EH (cell line): ENCODE data around the gene FGF12.

Experiments used
- DNase-seq: peaks from one replicate; pipeline ENCODE4 v3.0.0-alpha.2; 2015; ENCODE audit warnings: low read depth

The FGF12 gene

DNA sequence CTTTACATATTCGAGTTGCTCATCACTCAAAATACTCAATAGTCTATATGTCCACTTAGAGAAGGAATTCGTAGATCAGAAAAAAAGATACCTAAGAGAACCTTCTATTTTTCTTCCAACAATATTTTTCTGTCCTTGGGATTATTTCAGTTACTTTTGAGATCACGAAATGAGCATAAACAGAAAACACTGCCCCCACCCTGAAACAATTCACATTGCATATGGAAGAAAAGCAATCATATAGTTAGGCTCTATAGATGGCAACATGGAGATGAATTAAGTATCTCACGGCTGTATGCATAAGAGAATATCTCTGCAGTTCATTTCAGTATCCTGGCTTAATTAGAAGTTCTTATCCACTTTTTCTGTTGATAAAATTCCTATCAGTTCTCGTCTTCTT lies 391.1 kb downstream of the FGF12 start:
- DNase-seq: no peak

DNA sequence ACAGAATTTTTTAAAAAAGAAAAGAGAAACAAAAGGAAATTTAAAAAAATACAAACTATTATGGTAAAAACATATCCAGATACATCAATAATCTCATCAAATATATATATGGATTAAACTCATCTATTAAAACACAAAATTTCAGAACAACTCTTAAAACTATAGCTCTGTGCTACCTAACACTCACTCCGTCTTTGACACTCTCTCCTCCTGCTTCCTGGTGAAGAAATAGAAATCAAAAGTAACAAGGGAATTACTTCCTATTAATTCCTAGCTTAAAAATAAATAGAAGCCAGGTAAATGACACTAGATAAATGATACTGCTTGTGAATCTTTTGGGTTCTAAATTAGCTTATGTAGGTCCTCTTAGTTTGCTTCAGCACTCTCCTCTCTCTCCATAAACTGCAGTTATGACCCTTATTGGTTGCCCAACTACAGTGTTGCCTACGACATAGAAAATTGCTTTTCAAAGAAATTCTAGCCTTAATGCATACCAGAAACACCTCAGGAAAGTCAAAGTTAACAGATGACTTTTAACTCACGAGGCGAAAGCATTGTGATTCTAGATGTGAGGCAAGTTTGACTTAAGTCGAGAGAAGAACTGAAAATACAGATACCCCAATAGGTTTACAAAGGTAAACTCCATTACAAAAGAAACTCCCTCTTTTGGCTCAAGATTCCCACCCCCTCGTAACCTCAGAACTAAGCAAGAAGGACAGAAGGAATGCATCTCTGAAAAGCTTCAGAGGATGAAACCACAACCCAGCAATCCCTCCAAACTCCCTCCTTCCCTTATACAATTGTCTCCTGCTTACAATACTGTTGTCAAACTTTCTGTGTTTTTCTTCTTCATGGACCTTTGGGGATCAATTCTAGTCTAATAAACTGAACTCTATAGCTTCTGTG lies 394.7 kb downstream of the FGF12 start:
- no peak for DNase-seq

DNA sequence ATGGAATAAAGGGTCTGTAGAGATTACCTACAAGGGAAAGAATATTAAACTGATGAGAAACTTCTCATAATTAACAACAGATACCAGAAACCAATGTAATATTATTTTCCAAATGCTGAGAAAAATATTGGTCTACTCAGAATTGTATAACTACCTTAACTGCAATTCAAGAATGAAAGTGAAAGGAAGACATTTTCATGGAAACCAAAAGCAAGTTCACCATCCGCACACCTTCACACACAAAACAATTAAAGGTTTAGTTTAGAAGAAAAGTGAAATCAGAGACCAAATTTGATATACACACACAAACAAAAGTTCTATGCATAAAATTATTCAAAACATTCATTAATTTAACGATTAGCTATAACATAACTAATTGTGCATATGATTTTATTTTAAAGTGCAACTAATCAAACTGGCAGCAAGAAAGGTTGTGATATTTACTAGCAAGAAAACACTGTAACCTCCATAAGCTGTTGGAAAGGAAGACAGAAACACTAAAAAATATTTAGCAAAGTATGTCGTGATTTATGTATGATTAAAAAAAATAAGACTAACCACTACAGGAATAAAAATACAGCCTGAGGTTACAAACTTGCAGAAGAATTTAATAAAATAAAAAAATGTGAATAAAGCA lies 395.5 kb downstream of the FGF12 start:
- DNase-seq: no peak

DNA sequence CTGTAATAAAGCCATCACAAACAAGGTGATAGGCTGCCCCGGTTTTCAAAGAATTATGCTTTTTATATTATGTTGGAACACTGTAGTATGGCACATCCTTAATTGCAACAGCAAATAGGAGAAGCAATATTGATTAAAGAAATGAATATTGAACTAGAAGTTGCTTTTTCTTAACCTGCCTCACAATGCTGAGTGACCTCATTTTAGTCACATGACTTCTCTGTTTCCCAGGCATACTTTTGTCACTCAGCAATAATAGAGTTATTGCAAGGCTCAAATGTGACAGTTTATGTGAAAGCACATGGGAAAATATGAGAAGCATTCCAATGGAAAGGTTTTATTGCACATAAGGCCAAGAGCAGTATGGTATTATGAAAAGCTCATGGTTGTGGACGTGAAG lies 400.7 kb downstream of the FGF12 start:
- DNase-seq: no peak

DNA sequence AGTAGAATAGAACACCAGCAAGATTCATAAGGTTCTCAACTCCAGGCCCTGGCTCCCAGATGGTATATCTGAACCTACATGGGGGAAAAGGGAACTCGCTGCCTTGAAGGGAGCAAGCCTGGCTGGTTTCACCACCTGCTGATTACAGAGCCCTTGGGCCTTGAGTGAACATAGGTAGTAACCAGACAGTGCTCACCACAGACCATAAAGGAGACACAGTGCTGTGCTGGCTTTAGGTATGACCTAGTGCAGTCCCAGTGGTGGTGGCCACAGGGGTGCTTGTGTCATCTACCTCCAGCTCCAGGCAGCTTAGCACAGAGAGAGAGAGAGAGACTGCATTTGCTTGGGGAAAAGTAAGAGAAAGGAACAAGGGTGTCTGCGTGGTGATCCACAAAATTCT lies 409.8 kb downstream of the FGF12 start:
- DNase-seq: no peak

DNA sequence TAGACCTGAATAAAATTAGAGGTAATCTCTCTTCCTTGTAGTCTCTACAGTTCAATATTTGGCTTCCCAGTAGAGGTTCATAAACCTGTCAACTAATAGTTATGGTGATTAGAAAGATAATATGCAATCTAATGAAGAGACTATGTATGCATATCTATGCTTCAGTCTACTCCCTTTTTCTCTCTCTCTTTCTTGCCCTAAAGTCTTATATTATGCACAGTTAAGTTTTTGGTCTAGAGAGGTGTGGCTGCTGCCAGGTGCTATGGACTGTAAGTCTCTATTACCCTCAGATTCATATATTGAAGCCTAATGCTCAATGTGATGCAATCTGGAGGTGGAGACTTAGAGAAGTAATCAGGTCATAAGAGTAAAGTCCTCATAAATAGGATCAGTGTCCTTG lies 413.7 kb downstream of the FGF12 start:
- no peak for DNase-seq

DNA sequence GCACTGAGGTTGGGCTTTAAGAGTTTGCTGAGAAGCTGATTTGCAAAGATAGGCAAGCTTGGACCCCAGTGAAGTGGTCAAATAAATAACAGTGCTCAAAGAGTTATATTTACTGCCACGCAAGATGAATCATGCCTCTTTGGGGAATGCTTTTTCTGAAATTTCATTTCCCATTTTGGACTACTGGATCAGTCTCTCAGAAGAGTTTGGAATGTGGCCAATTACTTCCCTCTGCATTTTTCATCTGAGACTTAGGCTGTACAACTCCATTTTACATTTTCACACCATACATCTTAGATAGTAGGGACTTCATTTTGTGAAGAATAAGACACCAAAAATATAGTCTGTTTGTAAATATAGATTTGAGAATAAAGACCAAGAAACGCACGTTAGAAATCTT lies 419.7 kb downstream of the FGF12 start:
- no peak for DNase-seq

DNA sequence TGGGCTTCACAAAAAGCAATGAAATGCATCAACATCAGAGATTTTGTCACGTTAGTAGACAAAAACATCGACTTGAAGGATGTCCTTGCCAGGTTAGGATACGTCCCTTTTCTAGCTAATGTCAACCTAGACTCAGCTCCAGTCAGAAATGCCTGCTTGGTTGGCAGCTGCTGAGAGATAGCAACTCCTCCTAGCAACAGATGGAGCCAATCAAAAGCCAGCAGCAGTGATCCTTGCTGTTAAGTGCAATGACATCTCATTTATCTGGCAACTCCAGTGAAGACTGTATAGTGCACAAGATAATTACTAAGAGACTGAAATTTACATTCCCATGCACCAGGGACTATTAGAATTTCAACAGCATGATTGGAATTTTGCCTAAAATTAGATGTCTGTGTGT lies 424.1 kb downstream of the FGF12 start:
- no peak for DNase-seq

DNA sequence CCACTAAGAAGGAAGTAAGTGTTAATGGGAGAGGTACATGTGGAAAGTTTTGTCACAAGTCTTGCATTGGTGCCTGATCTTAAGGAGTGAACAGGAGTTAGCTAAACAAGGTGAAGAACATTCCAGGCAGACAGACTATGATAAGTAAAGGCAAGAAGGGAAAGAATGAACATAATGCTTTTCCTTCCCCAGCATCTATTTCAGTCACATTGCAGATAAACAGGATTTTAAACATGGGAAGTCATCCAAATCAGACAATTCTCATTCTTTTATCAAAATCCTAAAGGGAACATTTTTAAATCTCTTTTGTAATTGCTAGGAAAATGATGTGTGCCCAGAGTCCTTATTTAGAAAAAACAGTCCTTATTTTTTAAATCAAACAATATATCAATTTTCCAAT lies 424.6 kb downstream of the FGF12 start:
- DNase-seq: no peak

DNA sequence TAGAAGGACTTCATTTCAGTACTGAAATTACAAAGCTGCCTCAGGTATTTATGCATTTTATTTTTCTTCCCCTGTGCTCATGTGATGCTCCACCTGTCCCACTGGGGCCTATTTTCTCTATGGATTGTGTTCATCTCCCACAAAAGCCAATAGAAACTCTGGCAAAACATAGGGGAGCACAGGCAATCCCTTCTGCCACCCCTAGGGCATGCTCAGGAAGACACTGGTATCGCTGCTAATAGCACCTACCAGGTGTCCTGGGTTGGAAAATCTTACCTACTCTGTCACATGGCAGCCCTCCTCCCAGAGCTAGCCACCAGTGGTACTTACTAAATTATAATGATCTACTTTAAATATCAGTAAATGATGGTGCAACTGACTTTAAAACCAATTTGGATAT lies 427.4 kb downstream of the FGF12 start:
- DNase-seq: no peak

DNA sequence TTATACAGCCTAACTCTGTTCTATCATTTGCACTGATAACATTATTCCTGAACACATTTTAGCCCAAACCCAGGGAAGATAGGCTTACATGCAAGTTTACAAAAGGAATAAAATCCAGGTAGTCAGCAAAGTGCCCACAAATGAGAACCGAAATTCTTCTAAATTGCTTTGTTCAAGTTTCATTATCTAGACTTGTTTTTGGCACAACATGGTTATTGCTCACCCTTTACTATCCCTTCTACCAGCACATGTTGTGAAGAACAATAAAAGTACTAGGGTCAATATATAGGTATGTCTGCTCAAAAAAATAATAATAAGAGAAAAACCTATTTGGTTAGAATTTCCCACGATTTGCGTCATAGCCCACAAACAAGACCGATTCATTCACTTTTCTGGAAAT lies 430.5 kb downstream of the FGF12 start:
- no peak for DNase-seq

DNA sequence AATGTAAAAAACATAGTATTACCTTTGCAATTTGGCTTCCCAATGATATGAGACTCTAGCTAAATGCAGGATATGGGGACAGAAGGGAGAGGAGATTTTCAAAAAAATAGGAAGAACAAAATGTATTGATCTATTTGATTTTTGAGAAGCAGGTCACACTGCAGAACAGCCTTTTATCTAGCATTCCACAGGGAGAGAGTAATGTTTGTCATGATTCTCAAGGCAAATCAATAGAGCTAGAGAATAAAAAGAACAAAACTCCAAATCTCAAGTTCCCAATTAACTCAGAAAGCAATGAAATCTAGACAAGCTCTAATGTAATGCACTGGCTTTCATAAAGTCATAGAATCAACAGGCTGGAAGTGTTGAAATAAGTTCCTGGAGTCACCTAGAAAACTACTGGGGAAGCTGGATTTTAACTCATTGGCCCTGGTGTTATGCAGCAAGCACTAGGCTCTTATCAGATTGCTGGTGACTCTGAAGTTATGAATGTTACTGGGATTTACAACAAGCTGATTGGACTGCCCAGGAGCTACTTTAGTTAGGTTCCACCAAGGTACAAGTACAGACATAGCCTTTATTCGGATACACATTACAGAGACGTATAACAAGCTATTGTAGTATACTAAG lies 442.8 kb downstream of the FGF12 start:
- no peak for DNase-seq

DNA sequence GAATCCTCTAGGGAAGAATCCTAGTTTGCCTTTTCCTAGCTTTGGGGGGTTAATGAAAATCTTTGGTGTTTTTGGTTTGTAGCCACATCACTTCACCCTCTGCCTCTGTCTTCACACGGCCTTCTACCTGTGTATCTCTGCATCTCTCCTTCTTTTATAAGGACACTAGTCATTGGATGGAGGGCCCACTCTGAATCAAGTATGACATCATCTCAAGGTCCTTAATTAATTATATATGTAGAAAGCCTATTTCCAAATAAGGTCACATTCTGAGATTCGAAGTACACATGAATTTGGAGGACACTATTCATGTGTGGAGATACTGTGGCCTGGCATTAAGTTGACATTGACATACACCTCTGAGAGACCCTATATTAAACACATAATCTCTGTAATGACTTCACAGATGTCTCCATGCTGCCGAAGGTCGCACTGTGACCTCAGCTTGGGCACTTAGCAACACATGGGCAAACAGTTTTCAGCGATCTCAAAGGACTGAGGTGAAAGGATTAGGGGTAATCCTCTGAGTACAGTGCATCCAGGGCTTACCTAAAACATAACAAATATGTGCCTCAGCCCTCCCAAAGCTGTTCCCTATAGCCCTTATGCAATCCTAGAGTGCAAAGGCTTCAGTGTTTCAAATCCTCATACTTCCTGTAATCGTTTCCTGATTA lies 446.0 kb downstream of the FGF12 start:
- DNase-seq: no peak

DNA sequence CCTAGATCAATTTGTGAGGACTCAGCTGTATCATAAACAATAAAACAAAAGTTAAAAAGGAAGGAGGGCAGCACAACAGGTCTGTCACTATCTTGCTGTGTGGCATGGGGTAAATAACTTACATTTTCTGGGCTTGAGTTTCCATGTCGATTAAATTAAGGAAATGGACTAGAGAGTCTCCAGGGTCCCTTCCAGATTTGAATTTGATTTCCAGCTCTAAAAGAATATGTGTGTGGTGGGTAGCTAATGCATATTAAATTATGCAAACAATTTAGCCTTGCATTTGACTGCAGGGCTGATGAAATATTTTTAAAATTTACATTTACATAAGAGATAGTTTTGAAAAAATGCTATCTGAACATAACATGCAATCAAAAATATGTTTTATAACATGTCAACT lies 447.7 kb downstream of the FGF12 start:
- no peak for DNase-seq

DNA sequence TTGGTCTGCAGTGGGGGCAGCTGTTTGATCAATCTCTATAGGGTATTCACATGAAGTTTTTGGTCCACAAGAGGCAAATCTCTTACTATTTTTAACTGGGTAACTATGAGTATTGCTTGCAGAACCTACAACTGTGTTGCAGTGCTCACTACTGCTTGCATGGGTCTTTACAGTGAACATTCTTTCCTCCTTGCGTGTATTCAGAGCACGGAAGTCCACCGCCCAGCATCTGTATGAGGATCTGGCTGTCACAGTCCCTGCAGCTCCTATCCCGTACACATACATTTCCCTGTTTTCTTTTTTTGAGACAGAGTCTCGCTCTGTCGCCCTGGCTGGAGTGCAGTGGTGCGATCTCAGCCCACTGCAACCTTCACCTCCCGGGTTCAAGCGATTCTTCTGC lies 449.9 kb downstream of the FGF12 start:
- no peak for DNase-seq

DNA sequence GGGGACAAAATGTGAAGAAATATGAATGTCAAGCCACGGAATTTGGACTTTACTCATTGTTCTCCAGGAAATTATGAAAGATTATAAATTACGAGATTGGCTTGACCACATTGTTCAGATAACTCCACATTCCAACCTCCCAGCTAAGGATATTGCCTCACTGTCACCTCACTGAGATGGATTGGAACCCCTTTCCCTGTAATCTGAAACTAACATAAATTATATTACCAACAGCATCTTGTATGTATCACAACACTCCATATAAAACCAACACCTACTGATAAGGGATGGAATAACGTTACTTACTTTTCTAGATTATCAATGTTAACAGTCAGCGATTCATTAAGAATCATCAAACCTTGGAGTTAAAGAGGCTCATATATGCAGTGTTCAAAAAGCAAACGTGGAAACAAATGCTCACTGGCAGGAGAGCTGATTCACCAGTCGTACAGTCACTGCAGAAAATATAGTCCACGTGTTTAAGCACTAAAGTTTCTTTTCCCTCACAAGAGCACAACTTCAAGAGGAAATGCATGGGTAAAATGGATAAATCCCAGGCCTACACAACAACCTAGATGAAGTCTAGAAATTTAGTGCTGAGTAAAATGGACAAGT lies 451.5 kb downstream of the FGF12 start:
- no peak for DNase-seq

DNA sequence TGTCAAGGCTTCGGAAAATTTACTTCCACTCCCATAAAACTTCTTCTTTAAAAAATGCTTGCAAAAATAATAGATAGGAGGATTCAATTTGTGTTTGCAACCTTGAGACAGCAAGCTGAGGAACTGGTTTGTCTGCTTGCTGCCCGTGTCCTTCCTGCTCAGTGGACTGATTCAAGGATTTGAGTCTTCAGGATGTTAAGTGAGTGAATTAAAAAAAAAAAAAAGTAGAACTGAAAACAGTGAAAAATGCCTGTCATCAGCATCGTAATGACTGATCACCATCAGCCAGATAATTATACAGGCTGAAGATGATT lies 453.7 kb downstream of the FGF12 start:
- no peak for DNase-seq

DNA sequence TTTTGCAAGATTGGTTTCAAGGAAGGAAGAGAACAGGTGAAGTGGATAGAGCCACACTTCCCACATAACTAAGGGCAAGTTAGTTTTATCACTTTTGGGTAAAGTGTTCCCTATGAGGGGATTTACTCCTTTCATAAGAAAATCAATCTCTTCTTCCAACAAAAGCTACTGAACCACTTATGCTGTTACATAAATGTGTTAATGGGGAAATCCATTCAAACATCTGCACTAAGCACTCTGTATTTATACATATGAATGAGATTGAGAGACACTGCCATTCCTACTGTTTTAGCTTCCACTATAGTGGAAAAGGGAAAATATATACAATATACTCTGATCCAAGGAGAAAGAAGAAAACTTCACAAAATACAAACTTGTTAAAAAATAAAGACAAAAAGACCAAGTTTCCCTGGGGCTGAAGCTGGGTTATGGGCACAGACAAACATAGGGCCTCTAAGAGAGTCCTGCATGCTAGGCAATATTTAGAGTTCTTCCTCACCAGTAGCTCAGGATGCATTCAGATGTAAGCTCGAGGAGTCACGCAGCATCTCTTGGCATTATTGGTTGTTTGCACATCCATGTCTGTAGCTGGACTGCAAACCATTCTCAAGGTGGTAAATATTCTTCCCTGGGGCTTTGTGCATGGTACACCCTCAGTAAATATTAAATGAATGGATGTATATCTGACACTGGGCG lies 454.2 kb downstream of the FGF12 start:
- no peak for DNase-seq

DNA sequence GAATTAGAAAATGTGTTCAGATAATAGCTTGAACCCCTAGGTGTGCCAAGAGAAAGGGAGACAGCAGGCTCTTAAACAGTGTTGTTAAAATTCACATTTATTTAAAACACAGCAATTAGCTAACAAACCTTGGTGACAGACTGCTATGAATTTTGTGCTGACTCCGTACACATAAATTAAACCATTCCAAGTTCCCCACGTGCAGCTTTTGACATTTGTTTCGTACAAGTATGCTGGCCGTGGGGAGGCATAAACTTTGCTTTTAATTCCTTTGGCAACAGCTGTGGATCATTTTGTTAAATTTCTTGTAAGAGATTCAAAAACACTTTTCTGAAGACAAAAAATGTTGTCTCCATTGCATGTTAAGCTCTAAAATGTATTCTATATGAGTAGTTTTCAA lies 465.3 kb downstream of the FGF12 start:
- no peak for DNase-seq

DNA sequence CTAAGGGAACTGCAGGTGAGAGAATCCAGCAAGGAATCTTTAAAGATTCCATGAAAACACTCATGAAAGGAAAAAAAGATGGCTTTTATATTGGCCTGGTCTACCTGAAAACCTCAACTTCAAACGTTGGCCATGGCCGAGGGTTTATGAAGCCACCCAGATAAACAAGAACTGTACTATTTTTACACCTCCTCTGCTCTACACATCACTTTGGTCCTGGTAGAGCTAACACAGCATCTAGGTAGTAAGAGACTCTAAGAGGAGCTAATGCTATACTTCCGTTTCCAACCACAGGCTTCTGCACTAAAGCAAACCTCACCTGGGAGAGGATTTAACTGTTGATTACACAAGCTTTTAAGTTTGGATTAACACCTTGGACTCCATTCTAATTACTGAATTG lies 466.2 kb downstream of the FGF12 start:
- DNase-seq: no peak

DNA sequence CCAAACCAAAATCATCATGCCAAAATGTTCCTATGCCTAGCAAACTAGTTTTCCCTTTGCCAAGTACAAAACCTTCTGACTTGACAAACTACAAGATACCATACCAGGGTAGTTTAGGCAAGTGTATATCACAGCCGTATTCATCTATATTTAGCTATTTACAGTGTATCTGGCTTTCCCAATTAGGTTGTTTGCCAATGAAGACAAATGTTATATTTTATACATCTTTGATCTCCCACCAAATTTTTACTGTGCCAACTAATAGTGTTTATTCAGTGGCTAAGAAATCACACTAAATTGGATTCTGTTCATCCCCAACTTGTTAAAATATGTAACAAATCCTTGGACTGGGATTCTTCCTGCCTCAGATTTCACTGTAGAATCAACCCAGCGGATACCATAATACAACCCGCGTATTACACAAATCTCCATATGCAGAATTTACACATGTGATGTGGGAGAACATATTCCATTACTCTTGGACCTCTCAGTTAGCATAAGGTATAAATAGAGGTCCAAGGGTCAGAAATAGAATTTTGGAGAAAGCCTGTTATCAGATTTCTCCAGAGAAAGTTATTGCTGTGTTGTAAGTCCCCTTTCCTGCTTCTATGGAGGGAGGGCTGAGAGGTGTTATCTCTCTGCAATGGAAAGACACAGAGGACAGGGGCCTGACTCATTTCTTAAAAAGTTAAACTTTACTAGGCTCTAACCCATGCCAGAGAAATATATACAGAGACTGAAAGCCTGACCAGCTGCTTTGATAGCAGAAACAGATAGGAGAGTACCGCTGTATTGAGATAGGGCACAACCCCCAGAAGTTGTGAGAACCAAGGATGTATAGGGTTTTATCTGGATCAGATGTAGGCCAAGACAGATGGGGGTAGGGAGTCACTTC lies 467.0 kb downstream of the FGF12 start:
- no peak for DNase-seq
